ENCODE measurements around the gene RASGRF2. TPM values are rescaled to one million over a fixed set of nuclear protein-coding genes. Genes with fewer than 3 reads are reported as not detected.

RASGRF2 gene
- polyA plus RNA-seq, 2 of the 4 experiments (the other 2 are of a cell fraction) = 1.4 to 2.1 TPM

- ATAC-seq (no peak), DNase-seq (ENCODE audit: low read depth in 1 of 2, low spot score in 1 of 2) (no peak), FAIRE-seq (no peak)
- no peak for TF ChIP-seq CHD2 (IDR thresholded peaks at IDR 0.05; ENCODE audit: low read length, partially characterized antibody)
- TF ChIP-seq HOXB5 (CRISPR knock-in tag; IDR thresholded peaks at IDR 0.05) = no peak
- TF ChIP-seq USF2 (IDR thresholded peaks at IDR 0.05) = no peak
- no peak for TF ChIP-seq MAZ (IDR thresholded peaks at IDR 0.05; ENCODE audit: borderline replicate concordance, low read depth, low read length)
- no peak for TF ChIP-seq TFCP2L1 (CRISPR knock-in tag; IDR thresholded peaks at IDR 0.05)
- no peak for TF ChIP-seq ZNF302 (CRISPR knock-in tag; IDR thresholded peaks at IDR 0.05)
- TF ChIP-seq NFE2L2 (conservative IDR thresholded peaks at IDR 0.05; ENCODE audit: low read length) = no peak
- TF ChIP-seq MAX (IDR thresholded peaks at IDR 0.05) = no peak
- no peak for TF ChIP-seq MYC (IDR thresholded peaks at IDR 0.05; ENCODE audit: borderline replicate concordance, low read length)
- TF ChIP-seq CEBPB (IDR thresholded peaks at IDR 0.05) = no peak
- TF ChIP-seq ZSCAN20 (CRISPR knock-in tag; IDR thresholded peaks at IDR 0.05) = no peak
- TF ChIP-seq KDM5A (IDR thresholded peaks at IDR 0.05) = no peak
- peaks cover 2% of the 10 kb centered on the region; the same call in 1 of the 3 replicates for H3K4me1 ChIP-seq
- 73% methylated on average over 1 of the region's 1 CpG for WGBS (ENCODE audit: missing lambda C conversion rate)
- ChIA-PET POLR2A (no interaction called here), CTCF (interaction anchor here (1.2 to 1.5 kb wide), 3 partner anchors 10 to 47 kb away, joined by 3 to 5 read pairs (median 3); no protein-coding TSS in a partner anchor)
- no peak overlapping the region for H3K4me2 ChIP-seq
- peaks cover 6% of the 10 kb centered on the region; the same call in 1 of the 3 replicates for H3K9me3 ChIP-seq
- H3K27ac ChIP-seq = no peak overlapping the region
- no peak overlapping the region for H3K4me3 ChIP-seq
These were observed 292.7 kb downstream of the RASGRF2 start for GRCh38 chr5:81252904-81253303.

- no peak for ATAC-seq
- no peak for FAIRE-seq
- Histone ChIP-seq H3K4me2 (no peak overlapping the region), H3K4me1 (no peaks in the 10 kb centered on the region), H3K27ac (no peak overlapping the region), H3K9me3 (peaks cover 6% of the 10 kb centered on the region; the same call in 1 of the 3 replicates), H3K4me3 (no peak overlapping the region)
- 84% methylated on average over 4 of the region's 4 CpGs for WGBS (ENCODE audit: missing lambda C conversion rate)
- TF ChIP-seq HES2 (IDR thresholded peaks at IDR 0.05) = no peak
- TF ChIP-seq RARB (CRISPR knock-in tag; IDR thresholded peaks at IDR 0.05) = no peak
- TF ChIP-seq HOXB13 (CRISPR knock-in tag; IDR thresholded peaks at IDR 0.05; ENCODE audit: low read depth) = no peak
- no peak for TF ChIP-seq ZSCAN20 (CRISPR knock-in tag; IDR thresholded peaks at IDR 0.05)
- TF ChIP-seq NR3C1 (IDR thresholded peaks at IDR 0.05) = no peak
- TF ChIP-seq JUNB (IDR thresholded peaks at IDR 0.05) = no peak
- ChIA-PET POLR2A (interaction anchor here (1.0 kb wide), 1 partner anchor 13 kb away, joined by 3 read pairs; no protein-coding TSS in a partner anchor), CTCF (interaction anchor here (1.4 kb wide), 1 partner anchor 10 kb away, joined by 3 read pairs; no protein-coding TSS in a partner anchor)
- DNase-seq (ENCODE audit: low read depth in 1 of 2, low spot score in 1 of 2) = no peak
These were observed 293.7 kb downstream of the RASGRF2 start for GRCh38 chr5:81253875-81254274.

- DNase-seq (ENCODE audit: low read depth in 1 of 2, low spot score in 1 of 2) (no peak), ATAC-seq (no peak), FAIRE-seq (no peak)
- WGBS (ENCODE audit: missing lambda C conversion rate) = 94% methylated on average over 15 of the region's 21 CpGs
- H3K27ac ChIP-seq = no peak overlapping the region
- H3K4me1 ChIP-seq = no peaks in the 10 kb centered on the region
- H3K4me2 ChIP-seq = no peak overlapping the region
- CTCF ChIA-PET = interaction anchor here (0.8 to 1.4 kb wide), 2 partner anchors 44 to 228 kb away, joined by 3 to 8 read pairs; no protein-coding TSS in a partner anchor
- no peak for TF ChIP-seq CEBPB (IDR thresholded peaks at IDR 0.05)
- peaks cover 5% of the 10 kb centered on the region; the same call in 1 of the 3 replicates for H3K9me3 ChIP-seq
- no peak overlapping the region for H3K4me3 ChIP-seq
- POLR2A ChIA-PET = interaction anchor here (1.0 kb wide), 1 partner anchor 15 kb away, joined by 3 read pairs; no protein-coding TSS in a partner anchor
These were observed 294.9 kb downstream of the RASGRF2 start for GRCh38 chr5:81254886-81255559.

- no peak for ATAC-seq
- H3K4me3 ChIP-seq = no peak overlapping the region
- CTCF ChIA-PET = interaction anchor here (0.5 kb wide), 1 partner anchor 350 kb away, joined by 3 read pairs; no protein-coding TSS in a partner anchor
- no peak for FAIRE-seq
- WGBS (ENCODE audit: missing lambda C conversion rate) = 86% methylated on average over 1 of the region's 1 CpG
- no peaks in the 10 kb centered on the region for H3K4me1 ChIP-seq
- no peak overlapping the region for H3K4me2 ChIP-seq
- H3K27ac ChIP-seq = no peak overlapping the region
- peaks cover 3% of the 10 kb centered on the region; the same call in 2 of the 3 replicates for H3K9me3 ChIP-seq
- POLR2A ChIA-PET = no interaction called here
- DNase-seq (ENCODE audit: low read depth in 1 of 2, low spot score in 1 of 2) = no peak
- TF ChIP-seq MAX (IDR thresholded peaks at IDR 0.05) (no peak), TP53 (CRISPR knock-in tag; IDR thresholded peaks at IDR 0.05) (no peak), HOXA7 (CRISPR knock-in tag; IDR thresholded peaks at IDR 0.05) (no peak), USF2 (IDR thresholded peaks at IDR 0.05) (no peak), BCL3 (IDR thresholded peaks at IDR 0.05) (no peak), HOXB13 (CRISPR knock-in tag; IDR thresholded peaks at IDR 0.05; ENCODE audit: low read depth) (no peak), SMC3 (IDR thresholded peaks at IDR 0.05) (no peak), CHD4 (IDR thresholded peaks at IDR 0.05; ENCODE audit: borderline replicate concordance) (no peak), KDM1A (IDR thresholded peaks at IDR 0.05; ENCODE audit: low read depth) (no peak), RNF2 (IDR thresholded peaks at IDR 0.05; ENCODE audit: borderline replicate concordance, low read depth) (no peak), SREBF2 (IDR thresholded peaks at IDR 0.05) (no peak), EHF (CRISPR knock-in tag; IDR thresholded peaks at IDR 0.05) (no peak), ZC3H11A (IDR thresholded peaks at IDR 0.05) (no peak)
These were observed 296.6 kb downstream of the RASGRF2 start for GRCh38 chr5:81256766-81257165.

Measured in A549 (cell line).